ENCODE data around the gene GALNTL6.

DNA sequence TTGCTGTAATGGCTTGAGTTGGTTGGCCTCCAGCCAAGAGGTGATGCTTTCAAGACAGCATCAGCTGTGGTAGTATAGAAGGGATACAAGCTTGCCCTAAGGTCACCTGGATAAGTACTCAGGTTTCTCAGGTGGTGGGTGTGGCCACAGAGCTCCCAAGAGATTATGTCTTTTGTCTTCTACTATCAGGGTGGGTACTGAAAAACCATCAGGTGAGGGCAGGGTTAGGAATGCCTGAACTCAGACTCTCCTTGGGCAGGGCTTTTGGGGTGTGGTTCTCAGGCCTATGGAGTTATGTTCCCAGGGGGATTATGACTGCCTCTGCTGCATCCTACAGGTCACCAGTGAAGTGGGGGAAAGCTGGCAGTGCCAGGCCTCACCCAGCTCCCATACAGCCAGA lies 700.8 kb downstream of the GALNTL6 start:
- TF ChIP-seq, protein P1, sequence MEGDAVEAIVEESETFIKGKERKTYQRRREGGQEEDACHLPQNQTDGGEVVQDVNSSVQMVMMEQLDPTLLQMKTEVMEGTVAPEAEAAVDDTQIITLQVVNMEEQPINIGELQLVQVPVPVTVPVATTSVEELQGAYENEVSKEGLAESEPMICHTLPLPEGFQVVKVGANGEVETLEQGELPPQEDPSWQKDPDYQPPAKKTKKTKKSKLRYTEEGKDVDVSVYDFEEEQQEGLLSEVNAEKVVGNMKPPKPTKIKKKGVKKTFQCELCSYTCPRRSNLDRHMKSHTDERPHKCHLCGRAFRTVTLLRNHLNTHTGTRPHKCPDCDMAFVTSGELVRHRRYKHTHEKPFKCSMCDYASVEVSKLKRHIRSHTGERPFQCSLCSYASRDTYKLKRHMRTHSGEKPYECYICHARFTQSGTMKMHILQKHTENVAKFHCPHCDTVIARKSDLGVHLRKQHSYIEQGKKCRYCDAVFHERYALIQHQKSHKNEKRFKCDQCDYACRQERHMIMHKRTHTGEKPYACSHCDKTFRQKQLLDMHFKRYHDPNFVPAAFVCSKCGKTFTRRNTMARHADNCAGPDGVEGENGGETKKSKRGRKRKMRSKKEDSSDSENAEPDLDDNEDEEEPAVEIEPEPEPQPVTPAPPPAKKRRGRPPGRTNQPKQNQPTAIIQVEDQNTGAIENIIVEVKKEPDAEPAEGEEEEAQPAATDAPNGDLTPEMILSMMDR (conservative IDR thresholded peaks at IDR 0.05; ENCODE audit: low read depth in 2 of 2): no peak
- TF ChIP-seq, protein P2, sequence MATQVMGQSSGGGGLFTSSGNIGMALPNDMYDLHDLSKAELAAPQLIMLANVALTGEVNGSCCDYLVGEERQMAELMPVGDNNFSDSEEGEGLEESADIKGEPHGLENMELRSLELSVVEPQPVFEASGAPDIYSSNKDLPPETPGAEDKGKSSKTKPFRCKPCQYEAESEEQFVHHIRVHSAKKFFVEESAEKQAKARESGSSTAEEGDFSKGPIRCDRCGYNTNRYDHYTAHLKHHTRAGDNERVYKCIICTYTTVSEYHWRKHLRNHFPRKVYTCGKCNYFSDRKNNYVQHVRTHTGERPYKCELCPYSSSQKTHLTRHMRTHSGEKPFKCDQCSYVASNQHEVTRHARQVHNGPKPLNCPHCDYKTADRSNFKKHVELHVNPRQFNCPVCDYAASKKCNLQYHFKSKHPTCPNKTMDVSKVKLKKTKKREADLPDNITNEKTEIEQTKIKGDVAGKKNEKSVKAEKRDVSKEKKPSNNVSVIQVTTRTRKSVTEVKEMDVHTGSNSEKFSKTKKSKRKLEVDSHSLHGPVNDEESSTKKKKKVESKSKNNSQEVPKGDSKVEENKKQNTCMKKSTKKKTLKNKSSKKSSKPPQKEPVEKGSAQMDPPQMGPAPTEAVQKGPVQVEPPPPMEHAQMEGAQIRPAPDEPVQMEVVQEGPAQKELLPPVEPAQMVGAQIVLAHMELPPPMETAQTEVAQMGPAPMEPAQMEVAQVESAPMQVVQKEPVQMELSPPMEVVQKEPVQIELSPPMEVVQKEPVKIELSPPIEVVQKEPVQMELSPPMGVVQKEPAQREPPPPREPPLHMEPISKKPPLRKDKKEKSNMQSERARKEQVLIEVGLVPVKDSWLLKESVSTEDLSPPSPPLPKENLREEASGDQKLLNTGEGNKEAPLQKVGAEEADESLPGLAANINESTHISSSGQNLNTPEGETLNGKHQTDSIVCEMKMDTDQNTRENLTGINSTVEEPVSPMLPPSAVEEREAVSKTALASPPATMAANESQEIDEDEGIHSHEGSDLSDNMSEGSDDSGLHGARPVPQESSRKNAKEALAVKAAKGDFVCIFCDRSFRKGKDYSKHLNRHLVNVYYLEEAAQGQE (IDR thresholded peaks at IDR 0.05; ENCODE audit: unreplicated experiment): no peak
- TF ChIP-seq POLR2AphosphoS5 (IDR thresholded peaks at IDR 0.05; ENCODE audit: low read depth) (no peak), EZH2phosphoT487 (IDR thresholded peaks at IDR 0.05; ENCODE audit: unreplicated experiment) (no peak), STAT1 (IDR thresholded peaks at IDR 0.05; ENCODE audit: unreplicated experiment) (no peak), EZH2 (IDR thresholded peaks at IDR 0.05; ENCODE audit: low read depth, unreplicated experiment) (no peak), CREB1 (CRISPR knock-in tag; IDR thresholded peaks at IDR 0.05; ENCODE audit: low read depth) (no peak), ZNF331 (CRISPR knock-in tag; IDR thresholded peaks at IDR 0.05; ENCODE audit: low read depth) (no peak), NANOG (IDR thresholded peaks at IDR 0.05; ENCODE audit: borderline replicate concordance) (no peak)
- TF ChIP-seq, protein P3, sequence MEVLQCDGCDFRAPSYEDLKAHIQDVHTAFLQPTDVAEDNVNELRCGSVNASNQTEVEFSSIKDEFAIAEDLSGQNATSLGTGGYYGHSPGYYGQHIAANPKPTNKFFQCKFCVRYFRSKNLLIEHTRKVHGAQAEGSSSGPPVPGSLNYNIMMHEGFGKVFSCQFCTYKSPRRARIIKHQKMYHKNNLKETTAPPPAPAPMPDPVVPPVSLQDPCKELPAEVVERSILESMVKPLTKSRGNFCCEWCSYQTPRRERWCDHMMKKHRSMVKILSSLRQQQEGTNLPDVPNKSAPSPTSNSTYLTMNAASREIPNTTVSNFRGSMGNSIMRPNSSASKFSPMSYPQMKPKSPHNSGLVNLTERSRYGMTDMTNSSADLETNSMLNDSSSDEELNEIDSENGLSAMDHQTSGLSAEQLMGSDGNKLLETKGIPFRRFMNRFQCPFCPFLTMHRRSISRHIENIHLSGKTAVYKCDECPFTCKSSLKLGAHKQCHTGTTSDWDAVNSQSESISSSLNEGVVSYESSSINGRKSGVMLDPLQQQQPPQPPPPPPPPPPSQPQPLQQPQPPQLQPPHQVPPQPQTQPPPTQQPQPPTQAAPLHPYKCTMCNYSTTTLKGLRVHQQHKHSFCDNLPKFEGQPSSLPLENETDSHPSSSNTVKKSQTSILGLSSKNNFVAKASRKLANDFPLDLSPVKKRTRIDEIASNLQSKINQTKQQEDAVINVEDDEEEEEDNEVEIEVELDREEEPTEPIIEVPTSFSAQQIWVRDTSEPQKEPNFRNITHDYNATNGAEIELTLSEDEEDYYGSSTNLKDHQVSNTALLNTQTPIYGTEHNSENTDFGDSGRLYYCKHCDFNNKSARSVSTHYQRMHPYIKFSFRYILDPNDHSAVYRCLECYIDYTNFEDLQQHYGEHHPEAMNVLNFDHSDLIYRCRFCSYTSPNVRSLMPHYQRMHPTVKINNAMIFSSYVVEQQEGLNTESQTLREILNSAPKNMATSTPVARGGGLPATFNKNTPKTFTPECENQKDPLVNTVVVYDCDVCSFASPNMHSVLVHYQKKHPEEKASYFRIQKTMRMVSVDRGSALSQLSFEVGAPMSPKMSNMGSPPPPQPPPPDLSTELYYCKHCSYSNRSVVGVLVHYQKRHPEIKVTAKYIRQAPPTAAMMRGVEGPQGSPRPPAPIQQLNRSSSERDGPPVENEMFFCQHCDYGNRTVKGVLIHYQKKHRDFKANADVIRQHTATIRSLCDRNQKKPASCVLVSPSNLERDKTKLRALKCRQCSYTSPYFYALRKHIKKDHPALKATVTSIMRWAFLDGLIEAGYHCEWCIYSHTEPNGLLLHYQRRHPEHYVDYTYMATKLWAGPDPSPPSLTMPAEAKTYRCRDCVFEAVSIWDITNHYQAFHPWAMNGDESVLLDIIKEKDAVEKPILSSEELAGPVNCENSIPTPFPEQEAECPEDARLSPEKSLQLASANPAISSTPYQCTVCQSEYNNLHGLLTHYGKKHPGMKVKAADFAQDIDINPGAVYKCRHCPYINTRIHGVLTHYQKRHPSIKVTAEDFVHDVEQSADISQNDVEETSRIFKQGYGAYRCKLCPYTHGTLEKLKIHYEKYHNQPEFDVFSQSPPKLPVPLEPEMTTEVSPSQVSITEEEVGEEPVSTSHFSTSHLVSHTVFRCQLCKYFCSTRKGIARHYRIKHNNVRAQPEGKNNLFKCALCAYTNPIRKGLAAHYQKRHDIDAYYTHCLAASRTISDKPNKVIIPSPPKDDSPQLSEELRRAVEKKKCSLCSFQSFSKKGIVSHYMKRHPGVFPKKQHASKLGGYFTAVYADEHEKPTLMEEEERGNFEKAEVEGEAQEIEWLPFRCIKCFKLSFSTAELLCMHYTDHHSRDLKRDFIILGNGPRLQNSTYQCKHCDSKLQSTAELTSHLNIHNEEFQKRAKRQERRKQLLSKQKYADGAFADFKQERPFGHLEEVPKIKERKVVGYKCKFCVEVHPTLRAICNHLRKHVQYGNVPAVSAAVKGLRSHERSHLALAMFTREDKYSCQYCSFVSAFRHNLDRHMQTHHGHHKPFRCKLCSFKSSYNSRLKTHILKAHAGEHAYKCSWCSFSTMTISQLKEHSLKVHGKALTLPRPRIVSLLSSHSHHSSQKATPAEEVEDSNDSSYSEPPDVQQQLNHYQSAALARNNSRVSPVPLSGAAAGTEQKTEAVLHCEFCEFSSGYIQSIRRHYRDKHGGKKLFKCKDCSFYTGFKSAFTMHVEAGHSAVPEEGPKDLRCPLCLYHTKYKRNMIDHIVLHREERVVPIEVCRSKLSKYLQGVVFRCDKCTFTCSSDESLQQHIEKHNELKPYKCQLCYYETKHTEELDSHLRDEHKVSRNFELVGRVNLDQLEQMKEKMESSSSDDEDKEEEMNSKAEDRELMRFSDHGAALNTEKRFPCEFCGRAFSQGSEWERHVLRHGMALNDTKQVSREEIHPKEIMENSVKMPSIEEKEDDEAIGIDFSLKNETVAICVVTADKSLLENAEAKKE (CRISPR knock-in tag; IDR thresholded peaks at IDR 0.05): no peak
